Activated CD8-positive, alpha-beta T cell treated with anti-CD3 and anti-CD28 coated beads for 36 hours (primary cell): ENCODE results near the gene SEC16A. TPM values are rescaled to one million over a fixed set of nuclear protein-coding genes. Genes with fewer than 3 reads are reported as not detected.

ENCODE experiments used
- ATAC-seq: fragments of 200-7000 bp; cut with Tn5 transposase; one replicate; pipeline ENCODE4 v1.10.0; 2021; ENCODE audit warnings: mild to moderate bottlenecking, moderate library complexity
- CTCF ChIA-PET: fragments of 350-600 bp; sonication (Branson Sonifier 250); formaldehyde crosslinking; loops from one replicate; lab custom pipeline; 2021; ENCODE audit warnings: antibody characterized with exemption; lab: Charles Lee
- POLR2A ChIA-PET: fragments of 350-600 bp; sonication (Branson Sonifier 250); formaldehyde crosslinking; loops from one replicate; lab custom pipeline; 2021; ENCODE audit warnings: antibody characterized with exemption; lab: Charles Lee
- DNase-seq: peaks from one replicate; pipeline ENCODE4 v3.0.0-alpha.2; 2020
- H3K27ac Mint-ChIP-seq: one replicate; pipeline ENCODE4 v1.8.0; 2021; ENCODE audit warnings: mild to moderate bottlenecking, mixed read lengths
- H3K27me3 Mint-ChIP-seq: one replicate; pipeline ENCODE4 v1.8.0; 2021; ENCODE audit warnings: mixed read lengths
- H3K36me3 Mint-ChIP-seq: one replicate; pipeline ENCODE4 v1.8.0; 2021; ENCODE audit warnings: low read depth, mixed read lengths
- H3K4me1 Mint-ChIP-seq: one replicate; pipeline ENCODE4 v1.8.0; 2021; ENCODE audit warnings: low read depth, mixed read lengths
- H3K4me3 Mint-ChIP-seq: one replicate; pipeline ENCODE4 v1.8.0; 2021; ENCODE audit warnings: mild to moderate bottlenecking, moderate library complexity, mixed read lengths
- H3K9me3 Mint-ChIP-seq: one replicate; pipeline ENCODE4 v1.8.0; 2021; ENCODE audit warnings: mixed read lengths
- CTCF ChIP-seq: fragments of 200-600 bp; IDR thresholded peaks from one replicate; pipeline ENCODE4 v1.8.0; 2022; ENCODE audit warnings: antibody characterized with exemption, mild to moderate bottlenecking
- intact Hi-C: fragments of 100-400 bp; cut with micrococcal nuclease; formaldehyde crosslinking; loops from one replicate; pipeline ENCODE4 v1.10.0; 2022
- total RNA-seq, 2 experiments: library from RNA; stranded (reverse); gene quantifications; one replicate each; pipeline ENCODE4 v1.2.3, GENCODE V29; 2021

Gene SEC16A
- total RNA-seq, 2 experiments from 2014 or later, result 67.9 to 69.8 TPM

- ChIA-PET POLR2A (interaction anchor here (0.7 kb wide), 1 partner anchor 108 kb away, joined by 4 read pairs; no protein-coding TSS in a partner anchor), CTCF (no interaction called here)
- peaks cover 18% of the 10 kb centered on the region for H3K4me1 Mint-ChIP-seq
- H3K9me3 Mint-ChIP-seq, result no peaks in the 10 kb centered on the region
- intact Hi-C loops, result no loop called here
- no peak for ATAC-seq
- TF ChIP-seq CTCF, result no peak
- H3K4me3 Mint-ChIP-seq, result no peak overlapping the region
- no peaks in the 10 kb centered on the region for H3K27me3 Mint-ChIP-seq
- H3K36me3 Mint-ChIP-seq, result peaks cover 41% of the 10 kb centered on the region
- no peak overlapping the region for H3K27ac Mint-ChIP-seq
- DNase-seq, result no peak
Observed at GRCh38 chr9:136474974-136475865, 7.6 kb downstream of the SEC16A start.

DNA sequence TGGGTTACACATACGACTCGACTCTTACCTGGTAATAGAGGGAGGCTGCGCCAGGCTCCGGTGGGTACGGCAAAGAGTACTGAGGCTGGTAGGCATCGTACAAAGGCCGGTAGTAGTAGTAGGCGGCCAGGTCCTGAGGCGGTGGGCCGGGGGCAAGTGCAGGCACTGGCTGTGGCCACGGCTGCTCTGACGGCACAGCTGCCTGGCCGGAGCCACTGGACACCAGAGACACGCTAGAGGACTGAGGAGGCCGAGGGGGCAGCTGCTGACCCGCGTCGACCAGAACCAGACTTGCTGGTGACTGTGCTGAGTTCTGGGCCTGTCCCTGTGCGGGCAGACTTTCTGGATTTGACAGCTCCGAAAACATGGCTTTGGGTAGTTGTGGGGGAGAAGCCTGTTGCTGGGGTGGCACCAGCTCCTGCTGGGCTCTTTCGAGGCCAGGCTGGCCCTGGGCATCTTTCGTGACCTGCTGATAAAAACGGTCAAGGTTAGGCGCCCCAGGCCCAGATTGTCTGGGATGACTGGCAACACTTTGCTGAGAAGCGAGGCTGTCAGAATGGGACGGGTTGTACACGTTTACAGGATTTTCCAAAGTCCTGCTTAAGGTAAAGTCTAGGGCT lies 8.7 kb downstream of the SEC16A start:
- H3K27me3 Mint-ChIP-seq, result no peaks in the 10 kb centered on the region
- H3K4me1 Mint-ChIP-seq, result peaks cover 11% of the 10 kb centered on the region
- no peak for DNase-seq
- H3K36me3 Mint-ChIP-seq, result peaks cover 35% of the 10 kb centered on the region
- TF ChIP-seq CTCF, result no peak
- no peak for ATAC-seq
- H3K4me3 Mint-ChIP-seq, result no peak overlapping the region
- no peaks in the 10 kb centered on the region for H3K9me3 Mint-ChIP-seq
- intact Hi-C loops, result no loop called here
- ChIA-PET POLR2A (interaction anchor here (1.3 kb wide), 1 partner anchor 14 kb away, joined by 4 read pairs; no protein-coding TSS in a partner anchor), CTCF (interaction anchor here (0.9 to 1.1 kb wide), 2 partner anchors 11 to 35 kb away, joined by 3 read pairs; no protein-coding TSS in a partner anchor)
- H3K27ac Mint-ChIP-seq, result no peak overlapping the region

DNA sequence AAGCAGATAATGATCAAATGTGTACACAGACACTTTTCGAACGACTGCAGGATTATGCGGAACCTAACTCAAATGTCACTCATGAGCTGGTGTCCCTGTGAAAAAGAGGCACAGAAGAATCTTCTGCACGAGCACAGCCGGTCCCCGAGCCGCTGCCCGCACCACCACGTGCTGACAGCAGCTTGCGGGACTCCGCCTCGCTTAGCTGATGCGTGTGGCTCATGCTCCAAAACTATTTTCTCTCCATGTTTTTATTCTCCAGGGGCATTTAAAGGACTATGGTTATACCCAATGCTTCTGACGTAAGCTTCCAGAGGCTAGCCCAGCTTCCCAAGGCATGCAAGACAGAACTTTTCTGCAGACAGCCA lies 9.5 kb downstream of the SEC16A start:
- ATAC-seq, result no peak
- Mint-ChIP-seq H3K27me3 (no peaks in the 10 kb centered on the region), H3K9me3 (no peaks in the 10 kb centered on the region), H3K27ac (no peak overlapping the region), H3K4me1 (peaks cover 4% of the 10 kb centered on the region), H3K36me3 (peaks cover 30% of the 10 kb centered on the region), H3K4me3 (no peak overlapping the region)
- ChIA-PET CTCF (interaction anchor here (0.9 kb wide), 1 partner anchor 12 kb away, joined by 3 read pairs; no protein-coding TSS in a partner anchor), POLR2A (interaction anchor here (1.3 kb wide), 1 partner anchor 13 kb away, joined by 4 read pairs; no protein-coding TSS in a partner anchor)
- TF ChIP-seq CTCF, result no peak
- no peak for DNase-seq
- intact Hi-C loops, result no loop called here

DNA sequence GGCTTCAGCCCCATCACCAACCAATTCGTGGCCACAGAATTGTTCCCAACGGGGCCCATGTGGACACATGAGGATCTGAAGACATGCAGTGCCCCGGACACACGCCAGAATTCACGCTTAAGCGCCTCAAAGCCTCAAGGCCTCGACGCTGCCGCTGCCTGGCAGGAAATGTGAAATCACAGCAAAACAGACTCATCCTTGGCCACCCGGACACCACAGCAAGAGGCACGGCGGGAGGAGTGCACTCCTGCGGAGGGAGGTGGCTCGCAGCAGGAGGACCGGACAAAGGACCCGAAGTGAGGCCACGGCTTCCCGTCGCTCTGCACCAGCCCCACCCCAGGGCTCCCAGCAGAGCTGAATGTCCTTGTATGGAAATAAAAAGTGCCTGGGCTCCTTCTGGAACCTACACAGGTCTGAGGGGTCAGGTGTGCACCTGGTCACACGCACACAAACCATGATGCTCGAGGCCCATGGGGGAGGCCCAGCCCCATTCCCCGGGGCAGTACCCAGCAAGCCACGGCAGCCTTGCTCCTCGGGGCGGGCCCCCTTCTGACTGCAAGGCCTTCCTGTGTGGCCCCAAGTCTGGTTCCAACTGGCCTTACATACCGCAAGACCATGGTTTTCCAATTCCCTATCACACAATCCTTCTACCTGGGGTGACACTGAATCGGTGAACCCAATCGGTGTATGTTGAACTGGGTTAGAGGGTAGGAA lies 10.0 kb downstream of the SEC16A start:
- Mint-ChIP-seq H3K9me3 (no peaks in the 10 kb centered on the region), H3K27ac (no peak overlapping the region), H3K4me1 (peaks cover 2% of the 10 kb centered on the region), H3K27me3 (no peaks in the 10 kb centered on the region), H3K4me3 (no peak overlapping the region), H3K36me3 (peaks cover 29% of the 10 kb centered on the region)
- ATAC-seq (no peak), DNase-seq (no peak)
- ChIA-PET CTCF (no interaction called here), POLR2A (interaction anchor here (1.3 kb wide), 1 partner anchor 13 kb away, joined by 4 read pairs; no protein-coding TSS in a partner anchor)
- no peak for TF ChIP-seq CTCF
- intact Hi-C loops, result no loop called here
